HG02938 (cell line): Measurements from ENCODE around the gene FAM169A.
A peak's percentile ranks its signal among the peaks of the same experiment; 100 is the strongest.
"Not testable (repeated sequence)": the region's sequence is repeated elsewhere in the genome, so short reads cannot be mapped to it uniquely, and the experiment has no call there.

Source experiments
- ATAC-seq: cut with Tn5 transposase; IDR thresholded peaks from one replicate; pipeline ENCODE4 v1.9.1; 2021; ENCODE audit warnings: mild to moderate bottlenecking, moderate library complexity; ENCODE audit not compliant: unreplicated experiment

FAM169A gene

GRCh38 chr5:74801941-74802340 is 64.2 kb downstream of the FAM169A start:
- no peak for ATAC-seq

GRCh38 chr5:74801197-74801596 is 65.0 kb downstream of the FAM169A start:
- no peak for ATAC-seq

DNA sequence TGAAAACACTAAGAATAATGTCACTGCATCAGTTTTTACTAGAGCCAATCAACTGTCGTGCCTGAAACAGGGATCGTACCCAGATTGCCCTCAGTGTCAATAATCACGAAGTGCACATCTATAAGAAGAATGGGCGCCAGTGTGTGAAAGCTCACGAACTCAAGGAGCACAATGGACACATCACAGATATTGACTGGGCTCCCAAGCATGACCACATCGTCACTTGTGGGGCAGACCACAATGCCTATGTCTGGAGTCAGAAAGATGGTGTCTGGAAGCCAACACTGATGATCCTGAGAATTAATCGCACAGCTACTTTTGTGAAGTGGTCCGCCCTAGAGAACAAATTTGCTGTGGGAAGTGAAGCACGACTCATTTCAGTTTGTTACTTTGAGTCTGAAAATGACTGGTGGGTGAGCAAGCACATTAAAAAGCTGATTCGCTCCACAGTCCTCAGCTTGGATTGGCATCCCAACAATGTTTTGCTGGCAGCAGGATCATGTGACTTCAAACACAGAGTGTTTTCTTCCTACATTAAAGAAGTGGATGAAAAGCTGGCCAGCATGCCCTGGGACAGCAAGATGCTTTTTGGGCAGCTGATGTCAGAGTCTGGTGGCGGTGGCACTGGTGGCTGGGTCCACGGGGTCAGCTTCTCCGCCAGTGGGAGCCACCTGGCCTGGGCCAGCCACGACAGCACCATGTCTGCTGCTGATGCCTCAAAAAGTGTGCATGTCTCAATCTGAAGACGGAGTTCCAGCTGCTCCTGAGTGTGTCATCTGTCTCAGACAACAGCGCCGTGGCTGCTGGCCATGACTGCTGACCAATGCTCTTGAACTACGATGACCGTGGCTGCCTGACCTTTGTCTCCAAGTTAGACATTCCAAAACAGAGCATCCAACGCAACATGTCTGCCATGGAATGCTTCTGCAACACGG is 66.9 kb downstream of the FAM169A start:
- no peak for ATAC-seq

DNA sequence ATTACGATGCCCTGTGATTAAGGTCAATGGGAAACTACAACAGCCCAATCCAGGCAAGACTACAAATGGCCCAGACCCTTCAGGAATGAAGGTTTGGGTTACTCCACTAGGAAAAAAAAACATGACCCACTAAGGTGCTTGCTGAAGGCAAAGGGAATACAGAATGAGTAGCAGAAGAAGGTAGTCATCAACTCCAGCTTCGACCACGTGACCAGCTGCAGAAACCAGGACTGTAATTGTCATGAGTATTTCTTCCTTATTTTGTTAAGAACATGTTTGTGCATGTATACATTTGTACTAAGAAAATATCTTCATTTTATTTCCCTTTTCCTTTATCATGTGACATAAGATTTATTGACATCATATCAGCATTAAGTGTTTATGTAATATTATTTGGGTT is 74.5 kb downstream of the FAM169A start:
- ATAC-seq, result not testable (repeated sequence)

- no peak for ATAC-seq
Observed at GRCh38 chr5:74787424-74787823, 78.8 kb downstream of the FAM169A start.

DNA sequence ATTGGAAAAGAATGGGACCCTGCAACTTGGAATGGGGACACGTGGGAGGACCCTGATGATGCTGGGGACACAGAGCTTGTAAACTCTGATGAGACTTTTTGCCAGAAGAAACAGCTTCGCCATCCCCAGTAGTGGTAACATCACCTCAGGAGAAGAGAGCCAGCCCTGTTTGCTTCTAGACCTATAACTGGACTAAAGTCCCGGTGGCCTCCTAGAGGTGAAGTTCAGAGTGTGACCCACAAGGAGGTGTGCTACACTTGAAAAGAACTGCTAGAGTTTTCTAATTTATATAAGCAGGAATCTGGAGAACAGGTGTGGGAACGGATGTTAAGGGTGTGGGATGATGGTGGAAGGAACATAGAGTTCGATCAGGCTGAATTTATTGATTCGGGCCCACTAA is 79.3 kb downstream of the FAM169A start:
- ATAC-seq, result no peak

DNA sequence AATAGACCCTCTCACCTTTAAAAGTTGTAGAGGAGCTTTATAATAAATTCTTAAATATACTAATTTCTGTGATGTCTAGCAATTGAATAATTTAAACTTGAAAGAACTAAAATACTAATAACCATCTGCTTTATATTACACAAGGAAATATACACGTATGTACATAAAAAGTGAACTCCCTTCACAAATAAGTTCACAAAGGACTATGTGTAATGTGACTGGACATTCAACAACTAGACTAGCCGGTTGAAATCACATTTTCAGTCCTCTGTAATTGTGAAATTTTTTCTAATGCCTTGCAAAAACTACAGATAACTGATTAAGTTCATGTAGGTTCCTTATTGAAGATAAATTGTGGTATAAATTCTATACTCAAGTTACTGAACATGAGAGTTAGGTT is 87.6 kb downstream of the FAM169A start:
- ATAC-seq, result no peak

DNA sequence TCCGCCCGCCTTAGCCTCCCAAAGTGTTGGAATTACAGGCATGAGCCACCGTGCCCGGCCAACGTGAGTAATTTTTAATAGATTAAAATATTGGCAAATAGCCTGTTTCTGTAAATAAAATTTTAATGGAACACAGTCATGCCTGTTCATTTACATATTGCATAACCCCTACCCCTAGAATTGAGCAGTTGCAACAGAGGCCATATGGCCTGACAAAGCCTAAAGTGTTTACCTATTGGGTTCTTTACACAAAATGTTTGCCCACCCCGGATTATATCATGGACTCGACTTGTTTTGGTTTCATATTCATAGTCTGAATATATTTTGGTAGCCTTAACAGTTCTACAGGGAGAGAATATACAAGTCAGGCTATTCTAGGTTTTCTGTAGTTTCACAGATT is 93.8 kb downstream of the FAM169A start:
- no peak for ATAC-seq

GRCh38 chr5:74767579-74767913 is 98.6 kb downstream of the FAM169A start:
- ATAC-seq, result peak; percentile 11

DNA sequence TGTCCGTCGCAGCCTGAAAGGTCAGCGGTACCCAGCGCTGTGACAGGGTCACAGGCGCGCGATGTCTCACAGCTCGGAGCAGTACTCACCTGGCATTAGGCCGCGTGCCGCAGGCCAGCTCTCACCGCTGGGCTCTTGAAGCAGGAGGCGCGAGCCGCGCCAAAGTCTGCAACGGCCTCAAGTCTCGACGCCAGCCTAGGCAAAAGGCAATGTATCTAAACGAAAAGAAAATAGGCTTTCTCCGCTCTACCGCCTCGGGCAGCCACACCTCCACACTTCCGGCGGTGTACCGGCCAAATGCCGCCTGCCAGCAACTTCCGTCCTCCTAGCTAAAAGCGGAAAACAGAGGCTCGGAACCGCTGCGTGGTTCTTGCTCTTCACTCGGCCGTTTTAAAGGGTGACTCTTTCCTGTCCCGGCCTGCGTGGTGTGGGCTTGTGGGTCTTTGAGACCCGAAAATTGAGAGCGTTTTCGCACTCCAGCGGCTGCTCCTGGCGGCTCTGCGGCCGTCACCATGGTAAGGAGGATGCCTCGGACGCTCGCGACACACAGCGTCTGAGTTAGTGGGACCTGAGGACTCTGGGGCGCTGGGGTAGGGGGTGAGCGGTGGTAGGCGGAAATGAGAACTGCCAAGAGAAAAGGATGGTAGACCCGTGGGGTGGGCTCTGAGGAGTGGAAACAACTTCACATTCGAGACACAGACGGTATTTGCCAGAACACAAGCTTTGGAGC is 99.2 kb downstream of the FAM169A start, which contains the start of the genes GFM2 and NSA2:
Gene GFM2, minus strand, starts transcription at position 269 of the 730 bp plus-strand sequence. CDS start 3,375 bp downstream, outside the sequence.
Gene NSA2, plus strand, starts transcription at position 401 of the 730 bp plus-strand sequence. Its CDS starts 112 bp downstream, at position 513.
- peak; percentile 89 for ATAC-seq

GRCh38 chr5:74766418-74766848 is 99.8 kb downstream of the FAM169A start:
- ATAC-seq, result no peak

DNA sequence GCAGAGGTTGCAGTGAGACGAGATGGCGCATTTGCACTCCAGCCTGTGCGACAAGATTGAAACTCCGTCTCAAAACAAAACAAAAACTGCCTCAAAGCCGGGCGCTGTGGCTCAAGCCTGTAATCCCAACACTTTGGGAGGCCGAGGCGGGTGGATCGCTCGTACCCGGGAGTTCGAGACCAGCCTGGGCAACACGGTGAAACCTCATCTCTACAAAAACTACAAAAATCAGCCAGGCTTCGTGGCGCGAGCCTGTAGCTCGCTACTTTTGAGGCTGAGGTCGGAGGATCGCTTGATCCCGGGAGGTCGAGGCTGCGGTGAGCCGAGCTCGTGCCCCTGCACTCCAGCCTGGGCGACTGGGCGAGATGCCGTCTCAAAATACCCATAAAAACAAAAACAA is 100.3 kb downstream of the FAM169A start:
- no peak for ATAC-seq

- ATAC-seq, result no peak
Observed at GRCh38 chr5:74765201-74765600, 101.0 kb downstream of the FAM169A start.

GRCh38 chr5:74763504-74763903 is 102.7 kb downstream of the FAM169A start:
- no peak for ATAC-seq

DNA sequence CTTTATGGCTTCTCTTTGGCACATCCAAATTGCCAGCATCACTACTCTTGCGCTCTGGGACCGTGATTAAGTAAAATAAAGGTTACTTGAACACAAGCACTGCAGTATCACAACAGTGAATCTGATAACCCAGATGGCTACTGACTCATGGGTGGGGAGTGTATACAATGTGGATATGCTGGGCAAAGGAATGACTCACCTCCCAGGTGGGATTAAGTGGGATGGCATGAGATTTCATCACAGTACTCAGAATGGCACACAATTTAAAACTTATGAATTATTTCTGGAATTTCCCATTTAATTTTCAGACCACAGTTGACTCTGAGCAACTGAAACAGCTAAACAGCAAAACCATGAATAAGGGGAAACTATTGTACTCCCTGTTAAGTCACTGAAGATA is 103.6 kb downstream of the FAM169A start:
- no peak for ATAC-seq

- no peak for ATAC-seq
Observed at GRCh38 chr5:74761241-74761640, 104.9 kb downstream of the FAM169A start.

DNA sequence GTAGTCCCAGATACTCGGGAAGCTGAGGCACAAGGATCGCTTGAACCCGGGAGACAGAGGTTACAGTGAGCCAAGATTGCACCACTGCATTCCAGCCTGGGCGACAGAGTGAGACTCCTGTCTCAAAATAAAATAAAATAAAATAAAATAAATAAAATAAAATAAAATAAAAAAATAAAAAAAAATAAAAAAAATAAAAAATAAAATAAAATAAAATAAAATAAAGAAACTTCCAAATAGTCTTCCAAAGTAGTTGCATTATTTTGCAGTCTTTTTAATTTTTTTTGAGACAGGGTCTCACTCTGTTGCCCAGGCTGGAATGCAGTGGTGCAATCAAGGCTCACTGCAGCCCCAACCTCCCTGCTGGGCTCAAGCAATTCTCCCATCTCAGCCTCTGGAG is 117.4 kb downstream of the FAM169A start:
- not testable (repeated sequence) for ATAC-seq

GRCh38 chr5:74738406-74738805 is 127.8 kb downstream of the FAM169A start:
- no peak for ATAC-seq

GRCh38 chr5:74736759-74737158 is 129.4 kb downstream of the FAM169A start:
- no peak for ATAC-seq
